Immature natural killer cell (primary cell): ENCODE data around the gene CCDC85C. TPM values are rescaled to one million over a fixed set of nuclear protein-coding genes. Genes with fewer than 3 reads are reported as not detected.
"Not testable (repeated sequence)": the region's sequence is repeated elsewhere in the genome, so short reads cannot be mapped to it uniquely, and the experiment has no call there.

Experiments used
- DNase-seq, 3 donors: peaks; one replicate each; pipeline ENCODE4 v3.0.0; 2022; ENCODE audit warnings: mixed read lengths in 1 of 3
- H3K27ac Mint-ChIP-seq, 6 donors: one replicate each; pipeline ENCODE4 v1.8.0; 2020; ENCODE audit warnings: mixed read lengths in 6 of 6, mild to moderate bottlenecking in 5 of 6, inconsistent platforms in 4 of 6, moderate library complexity in 3 of 6
- H3K27me3 Mint-ChIP-seq, 3 donors: one replicate each; pipeline ENCODE4 v1.8.0; 2020 to 2021; ENCODE audit warnings: low read depth in 3 of 3, mild to moderate bottlenecking in 3 of 3, mixed read lengths in 3 of 3, moderate library complexity in 3 of 3, inconsistent platforms in 1 of 3
- H3K36me3 Mint-ChIP-seq, 3 donors: one replicate each; pipeline ENCODE4 v1.8.0; 2020; ENCODE audit warnings: mixed read lengths in 3 of 3, inconsistent platforms in 2 of 3, mild to moderate bottlenecking in 2 of 3
- H3K4me1 Mint-ChIP-seq, 2 donors: one replicate each; pipeline ENCODE4 v1.8.0; 2020; ENCODE audit warnings: inconsistent platforms in 2 of 2, mild to moderate bottlenecking in 2 of 2, mixed read lengths in 2 of 2, moderate library complexity in 1 of 2
- H3K4me3 Mint-ChIP-seq, 5 donors: one replicate each; pipeline ENCODE4 v1.8.0; 2020; ENCODE audit warnings: mild to moderate bottlenecking in 5 of 5, mixed read lengths in 5 of 5, inconsistent platforms in 3 of 5, moderate library complexity in 3 of 5
- H3K9me3 Mint-ChIP-seq, 6 donors: one replicate each; pipeline ENCODE4 v1.8.0; 2020; ENCODE audit warnings: mild to moderate bottlenecking in 6 of 6, mixed read lengths in 6 of 6, inconsistent platforms in 4 of 6, moderate library complexity in 3 of 6
- polyA plus RNA-seq, 3 donors: library from polyadenylated mRNA; unstranded; fragments of 300-500 nt; fragmentation: Illumina TruSeq; gene quantifications; one replicate each; pipeline ENCODE4 v1.2.3, GENCODE V29; 2021

CCDC85C gene
- polyA plus RNA-seq, result under 1 TPM; 0.27 to 0.83 (median 0.35) TPM

DNA sequence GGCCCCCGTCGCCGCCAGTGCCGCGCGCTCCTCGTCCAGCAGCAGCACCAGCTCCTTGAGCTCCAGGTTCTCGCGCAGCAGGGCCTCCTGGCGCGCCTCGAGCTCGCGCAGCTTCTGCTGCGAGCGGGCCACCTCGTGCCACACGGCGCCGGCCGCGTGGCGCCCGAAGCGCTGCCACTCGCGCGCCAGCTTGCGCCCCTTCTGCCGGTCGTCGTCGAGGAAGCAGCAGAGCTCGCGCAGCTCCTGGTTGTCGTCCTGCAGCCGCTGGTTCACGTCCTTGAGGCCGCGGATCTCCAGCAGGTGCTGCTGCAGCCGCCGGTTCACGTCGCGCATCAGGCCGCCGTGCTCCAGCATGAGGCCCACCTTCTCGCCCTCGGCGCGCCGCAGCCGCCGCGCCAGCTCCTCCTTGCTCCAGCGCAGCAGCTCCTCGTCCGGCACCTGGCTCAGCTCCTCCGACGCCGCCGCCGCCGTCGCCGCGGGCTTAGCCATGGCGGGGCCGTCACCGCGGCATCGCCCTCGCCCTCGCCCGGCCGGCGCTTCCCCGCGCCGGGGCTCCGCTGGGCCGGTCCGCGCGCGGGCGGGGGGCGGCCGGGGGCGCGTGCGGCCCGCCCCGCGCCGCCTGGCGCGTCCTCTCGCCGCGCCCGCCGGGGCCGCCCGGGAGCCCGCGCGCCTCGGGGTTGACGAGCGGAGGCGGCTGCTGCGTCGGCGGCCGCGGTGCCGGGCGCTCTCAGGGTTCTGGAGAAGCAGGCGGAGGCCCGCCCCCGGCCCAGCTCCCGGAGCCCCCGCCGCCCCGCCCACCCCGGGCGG lies at the start of gene CCDC85C:
TSS of gene CCDC85C (minus strand) at position 737 of the 807 bp plus-strand sequence. CDS start at position 489, 248 bp downstream.
- H3K4me3 Mint-ChIP-seq, result peak within 1 kb of the TSS; percentile 84 to 95 (median 86)

DNA sequence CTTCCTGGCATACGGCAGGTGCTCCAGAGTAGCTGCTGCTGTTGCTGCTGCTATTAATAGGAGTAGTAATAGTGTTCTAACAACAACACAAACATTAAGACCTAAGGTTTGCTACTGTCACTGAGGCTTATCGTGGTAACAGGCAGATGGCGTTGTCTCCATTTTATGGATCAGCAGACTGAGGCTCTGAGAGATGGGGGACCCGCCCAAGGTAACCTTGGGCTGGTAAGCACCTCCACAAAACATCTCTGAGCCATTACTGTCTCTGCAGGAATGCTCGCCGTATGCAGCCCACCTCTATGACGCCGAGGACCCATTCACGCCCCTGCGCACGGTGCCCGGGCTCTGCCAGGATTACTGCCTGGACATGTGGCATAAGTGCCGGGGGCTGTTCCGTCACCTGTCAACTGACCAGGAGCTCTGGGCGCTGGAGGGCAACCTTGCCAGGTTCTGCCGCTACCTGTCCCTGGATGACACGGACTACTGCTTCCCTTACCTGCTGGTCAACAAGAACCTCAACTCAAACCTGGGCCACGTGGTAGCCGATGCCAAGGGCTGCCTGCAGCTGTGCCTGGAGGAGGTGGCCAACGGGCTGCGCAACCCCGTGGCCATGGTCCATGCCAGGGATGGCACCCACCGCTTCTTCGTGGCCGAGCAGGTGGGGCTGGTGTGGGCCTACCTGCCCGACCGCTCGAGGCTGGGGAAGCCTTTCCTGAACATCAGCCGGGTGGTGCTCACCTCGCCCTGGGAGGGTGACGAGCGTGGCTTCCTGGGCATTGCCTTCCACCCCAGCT lies 48.1 kb upstream of the CCDC85C start:
- H3K27me3 Mint-ChIP-seq, result peaks cover 2 to 17% (median 14%) of the 10 kb centered on the region in 3 donors
- no peak overlapping the region for H3K27ac Mint-ChIP-seq
- H3K4me3 Mint-ChIP-seq, result no peak overlapping the region
- H3K9me3 Mint-ChIP-seq, result no peaks in the 10 kb centered on the region
- DNase-seq, result no peak
- H3K4me1 Mint-ChIP-seq, result no peaks in the 10 kb centered on the region
- no peaks in the 10 kb centered on the region for H3K36me3 Mint-ChIP-seq

More for the DNA sequence above, at the start of gene CCDC85C:
- Mint-ChIP-seq H3K4me1 (peaks cover 16 to 20% of the 10 kb centered on the region in 2 donors), H3K27me3 (peaks cover 0 to 14% (median 5%) of the 10 kb centered on the region in 3 donors), H3K9me3 (no peaks in the 10 kb centered on the region), H3K36me3 (no peaks in the 10 kb centered on the region), H3K27ac (peak within 1 kb of the TSS in 5 of 6 donors; percentile 46 to 89 (median 71))
- peak; percentile 36 to 53 (median 51) for DNase-seq

DNA sequence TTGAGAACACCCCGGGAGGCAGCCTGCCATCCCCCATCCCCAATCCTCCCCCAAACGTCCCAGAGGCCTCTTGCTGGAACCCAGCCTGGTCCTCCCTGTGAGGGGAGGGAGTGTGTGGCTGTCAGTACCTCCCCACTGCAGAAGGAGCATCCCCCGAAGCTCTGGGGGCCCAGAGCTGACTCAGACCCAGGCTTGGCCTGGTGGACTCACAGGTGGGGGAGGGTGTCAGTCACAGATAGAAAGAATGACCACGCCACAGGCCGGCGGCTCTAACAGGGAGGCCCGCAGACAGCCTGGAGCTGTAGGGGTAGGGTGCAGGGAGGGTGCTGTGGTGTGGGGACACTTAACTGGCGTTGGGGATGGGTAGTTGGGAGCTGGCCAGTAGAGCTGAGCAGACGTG lies 46.2 kb upstream of the CCDC85C start:
- Mint-ChIP-seq H3K36me3 (no peaks in the 10 kb centered on the region), H3K9me3 (no peaks in the 10 kb centered on the region), H3K27ac (no peak overlapping the region), H3K4me3 (no peak overlapping the region), H3K27me3 (peaks cover 6 to 11% (median 7%) of the 10 kb centered on the region in 3 donors), H3K4me1 (no peaks in the 10 kb centered on the region)
- DNase-seq, result no peak

DNA sequence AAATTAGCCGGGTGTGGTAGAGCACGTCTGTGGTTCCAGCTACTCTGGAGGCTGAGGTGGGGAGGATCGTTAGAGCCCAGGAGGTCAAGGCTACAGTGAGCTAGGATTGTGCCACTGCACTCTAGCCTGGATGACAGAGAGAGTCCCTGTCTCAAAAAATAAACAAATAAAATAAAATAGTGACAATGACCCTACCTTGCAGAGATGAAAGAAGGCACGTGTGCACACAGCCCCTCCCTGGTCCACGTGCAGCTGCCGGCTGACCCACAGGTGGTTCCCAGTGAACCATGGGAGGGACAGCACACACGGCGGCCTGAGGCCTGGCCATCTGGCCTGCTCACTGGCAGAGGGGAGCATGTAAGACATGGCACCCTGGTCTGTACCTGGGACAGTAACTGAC lies 45.6 kb upstream of the CCDC85C start:
- no peak for DNase-seq
- H3K9me3 Mint-ChIP-seq, result no peaks in the 10 kb centered on the region
- H3K4me1 Mint-ChIP-seq, result no peaks in the 10 kb centered on the region
- no peak overlapping the region for H3K27ac Mint-ChIP-seq
- peaks cover 6 to 11% (median 9%) of the 10 kb centered on the region in 3 donors for H3K27me3 Mint-ChIP-seq
- H3K4me3 Mint-ChIP-seq, result no peak overlapping the region
- no peaks in the 10 kb centered on the region for H3K36me3 Mint-ChIP-seq

DNA sequence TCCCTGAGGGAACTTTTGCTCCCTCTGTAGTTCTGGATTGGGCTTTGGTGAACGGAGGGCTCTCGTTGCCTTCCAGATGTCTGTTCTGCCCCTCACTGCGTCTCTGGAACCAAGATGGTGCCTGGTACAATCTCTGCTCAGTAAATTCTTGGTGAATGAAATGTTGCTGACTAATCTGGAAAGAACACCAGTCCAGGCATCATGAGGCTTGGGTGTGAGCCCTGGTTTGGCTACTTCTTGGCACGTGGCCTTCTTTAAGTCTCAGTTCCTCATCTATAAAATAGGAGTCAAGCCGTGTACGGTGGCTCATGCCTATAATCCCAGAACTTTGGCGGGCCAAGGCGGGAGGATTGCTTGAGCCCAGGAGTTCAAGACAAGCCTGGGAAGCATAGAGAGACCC lies 45.2 kb upstream of the CCDC85C start:
- H3K27me3 Mint-ChIP-seq, result peaks cover 6 to 11% (median 8%) of the 10 kb centered on the region in 3 donors
- no peak for DNase-seq

DNA sequence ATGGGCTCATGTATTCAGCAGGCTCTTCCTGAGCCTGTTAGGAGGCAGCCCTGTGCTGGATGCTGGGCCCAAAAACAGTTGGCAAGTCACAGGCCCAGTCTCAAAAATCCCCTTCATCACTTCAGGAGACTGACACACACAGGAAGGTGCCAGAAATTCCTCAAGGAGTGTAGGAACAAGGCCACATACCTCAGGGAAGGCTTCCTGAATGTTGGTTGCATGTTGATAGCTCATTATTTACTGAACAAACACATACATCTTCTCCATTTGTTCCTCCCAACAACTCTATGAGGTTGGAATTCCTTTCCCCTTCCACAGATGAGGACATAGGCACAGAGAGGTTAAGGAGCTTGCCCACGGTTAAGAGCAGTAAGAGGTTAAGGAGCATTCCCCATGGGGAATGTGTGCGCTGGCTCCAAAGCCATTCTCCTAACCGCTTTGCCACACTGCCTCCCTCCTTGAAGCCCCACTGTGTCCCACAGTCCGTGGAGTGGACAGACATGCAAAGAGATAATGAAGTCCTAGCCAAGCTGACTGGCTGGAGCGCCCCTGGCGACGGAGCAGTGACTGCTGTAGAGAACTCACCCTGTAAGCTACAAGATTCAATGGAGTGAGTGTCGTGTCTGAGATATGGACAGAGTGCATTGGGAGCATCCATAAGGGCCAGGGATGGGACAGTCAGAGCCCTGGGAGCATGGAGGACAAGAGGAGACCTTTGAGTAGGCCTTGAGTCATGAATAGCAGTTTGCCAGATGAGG lies 44.2 kb upstream of the CCDC85C start:
- H3K36me3 Mint-ChIP-seq, result no peaks in the 10 kb centered on the region
- peaks cover 8 to 21% (median 9%) of the 10 kb centered on the region in 3 donors for H3K27me3 Mint-ChIP-seq
- H3K9me3 Mint-ChIP-seq, result no peaks in the 10 kb centered on the region
- DNase-seq, result no peak
- no peak overlapping the region for H3K4me3 Mint-ChIP-seq
- no peaks in the 10 kb centered on the region for H3K4me1 Mint-ChIP-seq
- H3K27ac Mint-ChIP-seq, result no peak overlapping the region

More for the DNA sequence above, 45.2 kb upstream of the CCDC85C start:
- Mint-ChIP-seq H3K27ac (no peak overlapping the region), H3K36me3 (no peaks in the 10 kb centered on the region), H3K9me3 (no peaks in the 10 kb centered on the region), H3K4me3 (no peak overlapping the region), H3K4me1 (no peaks in the 10 kb centered on the region)

DNA sequence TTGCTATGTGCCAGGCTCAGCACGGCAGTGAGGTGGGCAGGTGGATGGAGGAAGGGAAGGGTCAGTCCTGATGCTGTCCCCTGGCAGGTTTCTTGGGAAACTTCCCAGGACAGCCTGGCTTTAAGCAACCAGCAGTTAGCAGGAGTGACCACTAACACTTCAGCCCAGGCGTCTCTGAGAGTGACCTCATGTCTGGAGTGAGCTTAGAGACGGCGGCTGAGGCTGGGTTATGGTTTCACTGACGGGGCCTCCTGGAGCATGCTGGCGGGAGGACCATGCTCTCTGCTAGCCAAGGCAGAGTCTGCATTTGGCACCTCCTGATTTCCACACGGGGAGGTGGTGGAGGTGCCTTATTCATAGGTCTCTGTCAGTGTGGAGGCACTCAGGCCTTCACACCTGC lies 43.4 kb upstream of the CCDC85C start:
- no peaks in the 10 kb centered on the region for H3K9me3 Mint-ChIP-seq
- H3K4me1 Mint-ChIP-seq, result no peaks in the 10 kb centered on the region
- H3K27ac Mint-ChIP-seq, result no peak overlapping the region
- DNase-seq, result no peak
- H3K36me3 Mint-ChIP-seq, result no peaks in the 10 kb centered on the region
- peaks cover 8 to 21% (median 9%) of the 10 kb centered on the region in 3 donors for H3K27me3 Mint-ChIP-seq
- no peak overlapping the region for H3K4me3 Mint-ChIP-seq

DNA sequence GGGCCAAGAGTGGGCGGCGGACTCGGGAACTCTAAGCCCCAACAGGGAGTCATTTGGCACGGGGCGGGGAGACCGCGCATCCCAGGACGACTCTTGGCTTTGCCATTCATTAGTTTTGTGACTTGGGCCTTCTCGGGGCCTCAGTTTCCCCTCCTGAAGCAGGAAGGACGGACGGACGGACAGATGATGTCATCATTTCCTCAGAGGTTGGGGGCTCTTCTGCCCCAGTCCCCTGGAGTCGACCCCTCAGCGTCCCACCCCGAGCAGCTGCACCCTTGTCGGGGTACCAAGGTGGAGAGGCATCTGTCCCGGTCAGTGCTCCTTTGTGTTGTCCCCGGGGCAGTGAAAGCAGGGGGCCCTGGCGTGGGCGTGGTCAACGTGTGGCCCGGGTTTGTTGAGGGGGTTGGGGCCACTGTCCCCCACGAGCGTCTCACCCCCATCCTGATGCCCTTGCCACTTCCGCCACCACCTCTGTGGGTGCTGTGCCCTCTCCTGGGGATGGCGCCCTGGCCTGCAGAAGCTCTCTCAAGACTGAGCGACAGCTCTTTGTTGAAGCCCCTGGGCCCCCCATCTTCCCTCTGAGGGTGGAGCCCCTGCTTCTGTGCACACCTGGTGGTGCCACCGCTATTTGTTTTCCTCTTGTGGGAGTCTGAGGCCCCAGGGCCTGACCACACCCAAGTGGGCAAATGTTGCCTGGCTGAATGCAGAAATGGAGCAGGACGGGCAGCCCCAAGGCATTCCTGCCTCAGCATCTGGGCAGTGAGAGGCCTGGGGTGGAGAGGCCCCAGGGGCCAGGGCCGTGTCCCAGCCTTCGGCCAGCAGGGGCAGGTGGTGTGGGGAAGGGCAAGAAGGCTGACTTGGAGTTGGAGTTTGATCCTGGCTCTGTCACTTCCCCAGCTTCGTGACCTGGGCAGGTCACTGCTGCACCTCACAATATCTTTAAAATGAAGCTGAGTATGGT lies 41.8 kb upstream of the CCDC85C start:
- no peaks in the 10 kb centered on the region for H3K36me3 Mint-ChIP-seq
- H3K27ac Mint-ChIP-seq, result no peak overlapping the region
- peaks cover 7 to 18% (median 8%) of the 10 kb centered on the region in 3 donors for H3K27me3 Mint-ChIP-seq
- no peak for DNase-seq
- no peaks in the 10 kb centered on the region for H3K4me1 Mint-ChIP-seq
- no peak overlapping the region for H3K4me3 Mint-ChIP-seq
- H3K9me3 Mint-ChIP-seq, result no peaks in the 10 kb centered on the region

DNA sequence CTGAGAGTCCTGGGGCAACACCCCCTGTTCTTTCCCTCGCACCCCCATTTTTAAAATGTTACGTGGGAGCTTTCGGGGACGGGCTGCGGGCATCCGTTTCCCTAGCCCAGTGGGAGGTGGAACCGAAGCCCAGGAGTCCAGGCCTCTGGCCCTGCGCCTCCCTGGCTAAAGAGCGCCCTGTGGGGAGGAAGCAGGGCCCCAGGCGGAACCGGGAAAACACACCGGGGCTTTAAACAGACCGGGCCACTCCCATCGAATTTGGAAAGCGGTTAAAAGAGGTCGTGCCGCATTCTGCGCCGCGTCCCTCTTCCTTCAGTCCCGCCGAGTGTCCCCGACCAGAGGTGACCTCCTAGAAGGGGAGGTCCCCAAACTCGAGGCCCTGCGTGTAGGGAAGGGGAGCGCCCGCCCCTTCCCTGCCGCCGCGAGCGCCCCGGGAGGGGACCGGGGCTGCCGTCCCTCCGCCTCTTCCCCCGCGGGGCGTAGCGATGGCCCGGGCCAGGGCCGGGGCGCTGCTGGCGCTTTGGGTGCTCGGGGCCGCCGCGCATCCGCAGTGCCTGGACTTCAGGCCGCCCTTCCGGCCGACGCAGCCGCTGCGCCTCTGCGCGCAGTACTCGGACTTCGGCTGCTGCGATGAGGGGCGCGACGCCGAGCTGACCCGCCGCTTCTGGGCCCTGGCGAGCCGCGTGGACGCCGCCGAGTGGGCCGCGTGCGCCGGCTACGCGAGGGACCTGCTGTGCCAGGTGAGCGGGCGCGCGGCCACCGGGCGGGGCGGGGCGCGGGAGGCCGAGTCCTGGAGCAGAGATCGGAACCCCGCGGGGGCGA lies 40.9 kb upstream of the CCDC85C start, which contains the start of gene HHIPL1:
TSS of gene HHIPL1 (plus strand) at position 407 of the 822 bp plus-strand sequence. CDS start at position 486, 79 bp downstream.
- Mint-ChIP-seq H3K27ac (no peak within 1 kb of the TSS), H3K4me3 (no peak within 1 kb of the TSS), H3K27me3 (peaks cover 7 to 18% (median 8%) of the 10 kb centered on the region in 3 donors), H3K36me3 (no peaks in the 10 kb centered on the region), H3K4me1 (no peaks in the 10 kb centered on the region), H3K9me3 (no peaks in the 10 kb centered on the region)
- no peak for DNase-seq

DNA sequence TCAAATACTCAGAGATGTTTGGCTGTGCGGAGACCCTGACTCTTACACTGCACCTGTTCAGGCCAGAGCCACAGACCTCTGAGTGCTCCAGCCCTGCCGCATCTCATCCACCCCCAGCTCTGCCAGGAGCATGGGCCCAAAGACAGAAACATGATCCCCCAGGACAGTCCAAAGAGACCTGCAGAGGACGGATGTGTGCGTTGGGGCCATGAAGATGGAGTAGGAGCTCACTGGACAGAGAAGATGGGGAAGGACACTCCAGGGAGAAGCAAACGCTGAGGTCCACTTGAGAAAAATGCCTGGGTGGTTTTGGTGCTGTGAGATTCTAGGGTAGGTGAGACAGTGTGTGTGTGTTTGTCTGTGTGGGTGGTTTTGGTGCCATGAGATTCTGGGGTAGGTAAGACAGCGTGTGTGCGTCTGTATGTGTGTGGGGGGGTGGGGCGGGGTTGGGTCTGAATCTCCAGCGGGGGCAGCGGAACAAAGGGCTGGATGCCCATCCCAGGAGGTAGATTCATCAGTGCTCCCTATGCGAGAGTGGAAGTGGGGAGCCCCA lies 40.1 kb upstream of the CCDC85C start:
- Mint-ChIP-seq H3K9me3 (no peaks in the 10 kb centered on the region), H3K27me3 (peaks cover 6 to 14% (median 7%) of the 10 kb centered on the region in 3 donors), H3K36me3 (no peaks in the 10 kb centered on the region), H3K27ac (no peak overlapping the region), H3K4me3 (no peak overlapping the region), H3K4me1 (no peaks in the 10 kb centered on the region)
- DNase-seq, result no peak

DNA sequence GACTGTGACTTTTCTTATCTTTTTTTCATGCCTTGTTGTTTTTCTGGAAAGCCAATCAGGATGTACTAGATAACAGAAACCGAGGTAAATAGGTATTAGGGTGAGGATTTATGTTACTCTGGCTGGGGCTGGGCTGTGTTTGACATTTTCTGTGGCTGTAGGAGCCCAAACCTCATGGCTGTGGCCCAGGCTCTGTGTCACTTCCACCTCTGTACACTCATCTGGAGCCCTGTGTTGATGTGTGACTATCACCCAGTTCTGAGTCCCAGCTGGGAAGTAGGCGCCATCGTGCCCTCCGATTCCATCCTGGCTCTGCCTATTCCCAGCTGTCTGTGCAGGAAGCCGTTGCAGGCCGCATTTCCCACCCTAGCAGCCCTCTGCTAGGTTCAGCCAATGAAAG lies 39.3 kb upstream of the CCDC85C start:
- H3K9me3 Mint-ChIP-seq, result no peaks in the 10 kb centered on the region
- DNase-seq, result no peak
- no peaks in the 10 kb centered on the region for H3K4me1 Mint-ChIP-seq
- H3K27me3 Mint-ChIP-seq, result peaks cover 6 to 12% (median 7%) of the 10 kb centered on the region in 3 donors
- H3K4me3 Mint-ChIP-seq, result no peak overlapping the region
- no peaks in the 10 kb centered on the region for H3K36me3 Mint-ChIP-seq
- H3K27ac Mint-ChIP-seq, result no peak overlapping the region

DNA sequence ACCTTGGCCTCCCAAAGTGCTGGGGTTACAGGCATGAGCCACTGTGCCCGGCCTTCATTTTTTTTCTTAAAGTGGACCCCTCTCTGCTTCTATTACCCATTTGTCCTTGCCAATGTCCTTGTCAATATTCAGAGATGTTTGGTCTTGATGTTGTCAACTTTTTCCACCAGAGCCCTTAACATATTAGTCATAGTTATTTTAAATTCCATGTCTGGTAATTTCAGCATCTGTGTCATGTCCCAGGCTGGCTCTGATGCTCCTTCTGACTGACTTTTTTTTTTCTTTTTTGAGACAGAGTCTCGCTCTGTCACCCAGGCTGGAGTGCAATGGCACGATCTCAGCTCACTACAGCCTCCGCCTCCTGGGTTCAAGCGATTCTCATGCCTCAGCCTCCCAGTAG lies 38.8 kb upstream of the CCDC85C start:
- not testable (repeated sequence) for H3K4me1 Mint-ChIP-seq, DNase-seq, H3K36me3 Mint-ChIP-seq, H3K27ac Mint-ChIP-seq, H3K4me3 Mint-ChIP-seq, H3K9me3 Mint-ChIP-seq
- peaks cover 6 to 10% (median 7%) of the 10 kb centered on the region in 3 donors for H3K27me3 Mint-ChIP-seq
